ENCODE measurements around the gene PPFIA2. TPM values are rescaled to one million over a fixed set of nuclear protein-coding genes. Genes with fewer than 3 reads are reported as not detected.

Gene PPFIA2
- total RNA-seq, 4 donors from 2014 or later: 2.0 to 6.6 (median 3.2) TPM; not detected in 1

DNA sequence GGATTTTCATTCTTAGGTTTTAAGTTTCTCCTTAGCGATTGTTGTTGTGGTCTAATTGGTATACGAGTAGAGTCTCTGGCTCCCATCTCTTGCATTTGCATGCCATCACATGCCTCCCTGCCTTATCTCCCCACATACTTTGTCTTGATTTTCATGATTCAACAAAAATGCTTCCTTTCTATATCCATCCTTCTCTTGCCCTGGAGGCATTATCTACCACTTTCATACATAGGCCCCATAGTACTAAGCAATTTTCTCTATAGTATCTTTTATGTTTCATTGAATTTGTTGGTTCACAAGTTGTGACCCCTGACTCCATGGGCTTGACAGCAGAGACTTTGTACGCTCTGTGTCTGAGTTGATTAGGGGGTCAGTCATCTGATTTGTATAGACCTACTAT, 455.2 kb downstream of the PPFIA2 start:
- DNase-seq: no peak
- H3K36me3 ChIP-seq: no peaks in the 10 kb centered on the region

DNA sequence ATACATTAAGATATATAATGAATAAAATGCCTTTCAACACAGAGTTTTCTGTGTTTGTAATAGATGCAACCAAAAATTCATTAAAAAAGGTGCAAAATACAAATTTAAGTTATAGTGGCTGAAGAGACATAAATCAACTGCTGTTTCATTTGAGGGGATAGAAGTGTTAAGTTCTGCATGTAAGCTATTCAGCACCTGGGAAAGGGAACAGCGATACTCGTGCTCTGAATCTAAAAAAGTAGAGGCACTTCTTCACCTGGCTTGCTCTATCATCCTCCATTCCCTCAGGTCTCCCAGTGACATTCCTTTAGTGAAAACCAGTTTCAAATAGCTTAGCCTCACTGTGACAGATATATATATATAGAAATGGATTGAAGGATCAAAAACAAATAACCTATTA, 458.7 kb downstream of the PPFIA2 start:
- Histone ChIP-seq H3K4me1 (no peaks in the 10 kb centered on the region), H3K36me3 (no peaks in the 10 kb centered on the region), H3K27me3 (no peaks in the 10 kb centered on the region), H3K4me3 (no peak overlapping the region), H3K27ac (no peak overlapping the region), H3K9me3 (no peaks in the 10 kb centered on the region)
- TF ChIP-seq POLR2A (IDR thresholded peaks at IDR 0.05): no peak
- TF ChIP-seq, protein P1, sequence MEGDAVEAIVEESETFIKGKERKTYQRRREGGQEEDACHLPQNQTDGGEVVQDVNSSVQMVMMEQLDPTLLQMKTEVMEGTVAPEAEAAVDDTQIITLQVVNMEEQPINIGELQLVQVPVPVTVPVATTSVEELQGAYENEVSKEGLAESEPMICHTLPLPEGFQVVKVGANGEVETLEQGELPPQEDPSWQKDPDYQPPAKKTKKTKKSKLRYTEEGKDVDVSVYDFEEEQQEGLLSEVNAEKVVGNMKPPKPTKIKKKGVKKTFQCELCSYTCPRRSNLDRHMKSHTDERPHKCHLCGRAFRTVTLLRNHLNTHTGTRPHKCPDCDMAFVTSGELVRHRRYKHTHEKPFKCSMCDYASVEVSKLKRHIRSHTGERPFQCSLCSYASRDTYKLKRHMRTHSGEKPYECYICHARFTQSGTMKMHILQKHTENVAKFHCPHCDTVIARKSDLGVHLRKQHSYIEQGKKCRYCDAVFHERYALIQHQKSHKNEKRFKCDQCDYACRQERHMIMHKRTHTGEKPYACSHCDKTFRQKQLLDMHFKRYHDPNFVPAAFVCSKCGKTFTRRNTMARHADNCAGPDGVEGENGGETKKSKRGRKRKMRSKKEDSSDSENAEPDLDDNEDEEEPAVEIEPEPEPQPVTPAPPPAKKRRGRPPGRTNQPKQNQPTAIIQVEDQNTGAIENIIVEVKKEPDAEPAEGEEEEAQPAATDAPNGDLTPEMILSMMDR (IDR thresholded peaks at IDR 0.05): no peak
- DNase-seq: no peak

More for the DNA sequence above, 455.2 kb downstream of the PPFIA2 start:
- H3K9me3 ChIP-seq: no peaks in the 10 kb centered on the region
- H3K4me3 ChIP-seq: no peak overlapping the region
- H3K4me1 ChIP-seq: no peaks in the 10 kb centered on the region
- H3K27ac ChIP-seq: no peak overlapping the region
- TF ChIP-seq, protein P1 (IDR thresholded peaks at IDR 0.05): no peak
- TF ChIP-seq POLR2A (IDR thresholded peaks at IDR 0.05): no peak
- H3K27me3 ChIP-seq: no peaks in the 10 kb centered on the region

DNA sequence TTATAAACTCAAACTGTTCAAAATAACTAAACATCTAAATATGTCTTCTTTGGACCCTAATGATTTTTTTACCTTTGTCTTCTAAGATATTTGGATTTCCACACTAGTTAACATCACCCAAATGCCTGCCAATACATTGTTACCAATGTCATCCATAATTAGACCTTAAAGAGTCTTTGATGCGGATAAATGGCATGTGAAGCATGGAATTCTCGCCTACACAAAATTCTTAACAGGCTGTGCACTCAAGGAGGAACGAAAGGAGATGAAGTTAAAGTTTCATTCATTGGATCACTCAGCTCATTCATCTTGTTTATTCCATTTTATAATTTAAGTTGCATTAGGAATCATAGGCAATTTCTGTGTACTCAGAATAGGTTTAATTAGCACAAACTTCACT, 461.5 kb downstream of the PPFIA2 start:
- H3K4me3 ChIP-seq: no peak overlapping the region
- H3K27ac ChIP-seq: no peak overlapping the region
- H3K27me3 ChIP-seq: no peaks in the 10 kb centered on the region
- no peaks in the 10 kb centered on the region for H3K9me3 ChIP-seq
- DNase-seq: no peak
- H3K36me3 ChIP-seq: no peaks in the 10 kb centered on the region
- TF ChIP-seq, protein P1 (IDR thresholded peaks at IDR 0.05): no peak
- no peak for TF ChIP-seq POLR2A (IDR thresholded peaks at IDR 0.05)
- no peaks in the 10 kb centered on the region for H3K4me1 ChIP-seq

DNA sequence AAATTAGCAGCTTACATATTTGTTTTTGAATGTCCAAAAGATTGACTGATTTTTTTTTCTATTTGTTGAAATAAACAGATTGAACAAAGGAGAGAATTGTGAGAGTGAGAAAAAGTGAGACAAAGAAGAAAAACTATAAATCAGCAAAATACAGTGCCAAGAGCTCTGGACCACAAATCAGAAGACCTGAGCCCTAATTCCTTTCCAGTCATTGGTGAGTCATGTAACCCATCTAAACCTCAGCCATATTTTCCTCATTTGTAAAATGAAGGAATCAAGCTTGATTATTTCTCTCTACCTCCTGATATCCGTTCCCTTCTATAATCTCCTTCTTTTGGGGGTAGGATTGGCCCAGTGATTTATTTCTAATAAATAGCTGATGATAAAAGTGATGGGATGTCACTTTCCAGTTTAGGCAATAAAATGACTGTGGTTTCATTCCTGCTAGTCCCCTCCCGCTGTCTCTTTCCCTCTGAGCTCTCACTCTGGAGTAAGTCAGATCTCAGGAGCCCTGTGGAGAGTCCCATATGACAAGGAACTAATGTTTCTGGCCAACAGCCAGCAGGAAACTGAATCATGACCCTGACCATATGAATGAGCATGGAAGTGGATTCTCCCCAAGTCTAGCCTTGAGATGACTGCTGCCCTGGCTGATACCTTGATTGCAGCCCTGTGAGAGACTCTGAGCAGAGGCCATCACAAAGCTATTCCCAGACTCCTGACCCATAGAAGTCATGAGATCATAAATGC, 462.4 kb downstream of the PPFIA2 start:
- no peak for DNase-seq
- Histone ChIP-seq H3K9me3 (no peaks in the 10 kb centered on the region), H3K27ac (no peak overlapping the region), H3K4me3 (no peak overlapping the region), H3K4me1 (no peaks in the 10 kb centered on the region), H3K36me3 (no peaks in the 10 kb centered on the region), H3K27me3 (no peaks in the 10 kb centered on the region)
- TF ChIP-seq, protein P1 (IDR thresholded peaks at IDR 0.05): no peak
- TF ChIP-seq POLR2A (IDR thresholded peaks at IDR 0.05): no peak

DNA sequence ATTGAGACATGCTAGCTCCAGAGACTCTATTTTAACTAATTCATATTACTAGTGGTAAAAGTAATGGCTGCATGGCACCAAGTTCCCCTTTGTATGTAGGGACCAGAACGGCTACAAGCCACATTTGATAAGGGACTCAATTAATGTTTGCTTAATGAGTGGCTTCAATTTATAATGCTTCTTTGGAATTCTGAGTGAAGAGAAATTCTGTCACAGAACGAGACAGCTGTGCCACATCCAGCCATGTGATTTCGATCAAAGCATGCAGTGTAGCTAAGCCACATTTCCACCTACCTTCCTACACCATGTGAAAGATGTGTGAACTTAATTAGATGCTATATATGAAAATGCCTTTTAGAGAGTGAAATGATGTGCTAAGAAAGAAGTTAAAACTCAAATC, 463.9 kb downstream of the PPFIA2 start:
- H3K9me3 ChIP-seq: no peaks in the 10 kb centered on the region
- no peaks in the 10 kb centered on the region for H3K4me1 ChIP-seq
- TF ChIP-seq POLR2A (IDR thresholded peaks at IDR 0.05): no peak
- TF ChIP-seq, protein P1 (IDR thresholded peaks at IDR 0.05): no peak
- no peak for DNase-seq
- no peaks in the 10 kb centered on the region for H3K36me3 ChIP-seq
- H3K27ac ChIP-seq: no peak overlapping the region
- no peaks in the 10 kb centered on the region for H3K27me3 ChIP-seq
- no peak overlapping the region for H3K4me3 ChIP-seq

All from Peyer's patch (tissue), 4 donors.